GM10248 (cell line): ENCODE measurements around the gene NUP98.
"Not testable (repeated sequence)": the region's sequence is repeated elsewhere in the genome, so short reads cannot be mapped to it uniquely, and the experiment has no call there.

Source experiments
- CTCF ChIA-PET: fragments of 300-600 bp; sonication (Branson Sonifier 250); formaldehyde crosslinking; extraction: SDS; loops from one replicate; lab custom pipeline; 2021; ENCODE audit warnings: antibody characterized with exemption; lab: Yijun Ruan, JAX
- POLR2A ChIA-PET: fragments of 350-650 bp; sonication (Branson Sonifier 250); formaldehyde crosslinking; extraction: SDS; loops from one replicate; lab custom pipeline; 2020; ENCODE audit warnings: antibody characterized with exemption; lab: Yijun Ruan, JAX
- DNase-seq: peaks from one replicate; pipeline ENCODE4 v3.0.0; 2012; ENCODE audit errors: extremely low spot score
- TF ChIP-seq, protein P1 (sequence below): IDR thresholded peaks from 2 replicates; pipeline ENCODE4 v1.5.1; 2012; ENCODE audit warnings: mild to moderate bottlenecking, low read depth; ENCODE audit errors: extremely low read depth, missing control alignments, control extremely low read depth

The NUP98 gene

DNA sequence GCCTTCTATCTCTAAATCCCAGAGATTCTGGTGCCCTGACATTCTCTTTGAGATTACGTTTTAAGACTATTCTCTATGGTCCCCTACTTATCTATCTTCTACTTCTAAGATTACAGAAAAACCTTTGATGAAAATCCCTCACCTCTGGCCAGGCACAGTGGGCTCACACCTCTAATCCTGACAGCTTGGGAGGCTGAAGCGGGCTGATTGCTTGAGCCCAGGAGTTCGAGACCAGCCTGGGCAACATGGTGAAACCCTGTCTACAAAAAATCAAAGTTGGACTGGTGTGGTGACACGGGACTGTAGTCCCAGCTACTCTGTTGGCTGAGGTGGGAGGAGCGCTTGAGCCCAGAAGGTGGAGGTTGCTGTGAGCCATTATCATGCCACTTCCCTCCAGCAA lies 14.4 kb downstream of the NUP98 start:
- ChIA-PET CTCF (interaction anchor here (2.2 to 6.7 kb wide), 3 partner anchors 15 to 66 kb away, joined by 6 to 47 read pairs (median 7); partner anchors contain the start of genes NUP98 and PGAP2), POLR2A (no interaction called here)
- TF ChIP-seq, protein P1, sequence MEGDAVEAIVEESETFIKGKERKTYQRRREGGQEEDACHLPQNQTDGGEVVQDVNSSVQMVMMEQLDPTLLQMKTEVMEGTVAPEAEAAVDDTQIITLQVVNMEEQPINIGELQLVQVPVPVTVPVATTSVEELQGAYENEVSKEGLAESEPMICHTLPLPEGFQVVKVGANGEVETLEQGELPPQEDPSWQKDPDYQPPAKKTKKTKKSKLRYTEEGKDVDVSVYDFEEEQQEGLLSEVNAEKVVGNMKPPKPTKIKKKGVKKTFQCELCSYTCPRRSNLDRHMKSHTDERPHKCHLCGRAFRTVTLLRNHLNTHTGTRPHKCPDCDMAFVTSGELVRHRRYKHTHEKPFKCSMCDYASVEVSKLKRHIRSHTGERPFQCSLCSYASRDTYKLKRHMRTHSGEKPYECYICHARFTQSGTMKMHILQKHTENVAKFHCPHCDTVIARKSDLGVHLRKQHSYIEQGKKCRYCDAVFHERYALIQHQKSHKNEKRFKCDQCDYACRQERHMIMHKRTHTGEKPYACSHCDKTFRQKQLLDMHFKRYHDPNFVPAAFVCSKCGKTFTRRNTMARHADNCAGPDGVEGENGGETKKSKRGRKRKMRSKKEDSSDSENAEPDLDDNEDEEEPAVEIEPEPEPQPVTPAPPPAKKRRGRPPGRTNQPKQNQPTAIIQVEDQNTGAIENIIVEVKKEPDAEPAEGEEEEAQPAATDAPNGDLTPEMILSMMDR: no peak
- no peak for DNase-seq

DNA sequence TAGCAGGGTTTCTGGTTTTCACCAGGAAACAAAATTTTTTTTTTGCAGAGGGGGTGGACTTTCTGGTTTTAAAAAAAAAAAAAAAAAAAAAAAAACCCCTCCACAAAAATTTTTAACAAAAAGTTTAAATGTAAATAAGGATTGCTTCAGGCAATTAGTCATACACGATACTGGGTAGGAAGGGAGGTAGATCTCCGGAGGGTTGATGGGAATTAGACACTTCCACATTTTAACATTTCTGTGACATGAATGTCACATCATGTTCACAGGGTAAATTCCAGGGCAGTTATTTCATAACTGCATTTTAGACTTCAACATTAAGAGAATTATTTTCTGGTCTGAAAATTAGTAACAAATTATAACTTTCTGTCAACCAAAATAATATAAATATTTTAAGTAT lies 15.9 kb downstream of the NUP98 start:
- no peak for DNase-seq
- ChIA-PET CTCF (interaction anchor here (2.7 to 6.7 kb wide), 2 partner anchors 16 to 27 kb away, joined by 7 to 47 read pairs; partner anchors contain the start of genes NUP98 and PGAP2), POLR2A (no interaction called here)
- TF ChIP-seq, protein P1: no peak

DNA sequence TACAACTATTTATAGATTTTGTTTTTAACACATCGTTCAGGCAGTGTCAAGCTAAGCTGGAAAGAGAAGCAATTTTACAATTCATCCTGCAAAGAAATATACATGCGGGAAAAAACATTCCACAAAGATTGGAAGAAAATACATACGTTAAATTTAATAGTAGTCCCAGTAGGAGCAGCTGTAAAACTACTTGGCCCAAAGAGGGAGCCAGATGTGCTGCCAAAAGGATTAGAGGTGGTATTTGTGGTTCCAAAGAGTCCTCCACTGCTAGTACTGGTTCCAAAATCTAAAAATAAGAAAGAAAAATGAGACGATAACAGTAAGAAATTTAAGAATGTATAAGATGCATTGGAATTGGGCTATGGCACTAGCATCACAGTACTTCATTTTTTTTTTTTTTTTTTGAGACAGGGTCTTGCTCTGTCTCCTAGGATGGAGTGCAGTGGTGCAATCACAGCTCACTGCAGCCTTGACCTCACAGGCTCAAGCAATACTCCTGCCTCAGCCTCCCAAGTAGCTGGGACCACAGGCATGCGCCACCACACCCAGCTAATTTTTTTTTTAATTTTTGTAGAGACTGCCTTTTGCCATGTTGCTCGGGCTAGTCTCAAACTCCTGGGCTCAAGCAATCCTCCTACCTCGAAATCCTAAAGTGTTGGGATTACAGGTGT lies 21.5 kb downstream of the NUP98 start:
- no peak for DNase-seq
- ChIA-PET POLR2A (no interaction called here), CTCF (interaction anchor here (1.5 kb wide), 1 partner anchor 9 kb away, joined by 5 read pairs; no protein-coding TSS in a partner anchor)
- TF ChIP-seq, protein P1: no peak

DNA sequence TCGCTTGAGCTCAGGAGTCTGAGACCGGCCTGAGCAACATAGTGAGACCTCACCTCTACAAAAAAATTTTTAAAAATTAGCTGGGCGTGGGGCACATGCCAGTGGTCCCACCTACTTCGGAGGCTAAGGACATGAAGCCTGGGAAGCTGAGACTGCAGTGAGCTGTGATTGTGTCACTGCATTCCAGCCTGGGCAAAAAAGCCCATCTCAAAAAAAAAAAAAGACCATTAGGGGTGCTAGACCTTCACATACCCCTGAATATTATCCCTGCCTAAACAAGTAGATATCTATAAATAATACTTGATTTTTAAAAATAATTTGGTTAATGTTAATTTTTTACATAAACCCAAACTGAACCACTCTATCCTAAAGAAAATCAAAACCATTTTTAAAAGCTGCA lies 24.2 kb downstream of the NUP98 start:
- CTCF ChIA-PET: interaction anchor here (1.5 to 3.7 kb wide), 2 partner anchors 35 to 300 kb away, joined by 6 to 12 read pairs; partner anchors contain the start of gene PGAP2
- TF ChIP-seq, protein P1: no peak
- DNase-seq: no peak
- POLR2A ChIA-PET: interaction anchor here (0.6 to 0.7 kb wide), 2 partner anchors 15 to 62 kb away, joined by 3 to 4 read pairs; no protein-coding TSS in a partner anchor

DNA sequence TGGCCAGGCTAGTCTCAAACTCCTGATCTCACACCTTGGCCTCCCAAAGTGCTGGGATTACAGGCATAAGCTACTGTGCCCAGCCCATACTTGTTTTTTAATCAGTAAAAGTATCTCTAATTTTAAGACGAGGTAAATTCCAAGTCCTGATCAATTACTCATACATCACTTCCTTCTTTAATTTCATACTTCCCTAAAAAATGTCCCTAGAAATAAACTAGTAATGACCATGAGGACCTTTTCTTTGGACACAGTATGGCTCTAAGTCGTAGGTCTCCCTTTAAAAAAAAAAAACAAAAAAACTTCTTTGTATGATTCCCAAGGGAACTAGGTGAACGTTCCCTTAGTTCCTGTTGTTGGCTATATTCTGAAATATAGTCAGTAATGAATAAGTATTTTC lies 29.8 kb downstream of the NUP98 start:
- TF ChIP-seq, protein P1: no peak
- ChIA-PET CTCF (interaction anchor here (1.2 kb wide), 1 partner anchor 88 kb away, joined by 3 read pairs; the partner anchor contains the start of gene STIM1), POLR2A (no interaction called here)
- no peak for DNase-seq

DNA sequence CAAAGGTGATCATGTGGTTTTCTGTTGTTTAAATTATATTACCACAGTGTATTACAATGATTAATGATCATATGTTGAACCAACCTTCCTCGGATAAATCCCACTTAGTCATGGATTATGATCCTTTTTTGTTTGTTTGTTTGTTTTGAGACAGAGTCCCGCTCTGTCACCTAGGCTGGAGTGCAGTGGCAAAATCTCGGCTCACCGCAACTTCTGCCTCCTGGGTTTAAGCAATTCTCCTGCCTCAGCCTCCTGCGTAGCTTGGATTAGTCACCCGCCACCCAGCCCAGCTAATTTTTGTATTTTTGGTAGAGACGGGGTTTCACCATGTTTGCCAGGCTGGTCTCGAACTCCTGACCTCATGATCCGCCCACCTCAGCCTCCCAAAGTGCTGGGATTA lies 30.5 kb downstream of the NUP98 start:
- DNase-seq, POLR2A ChIA-PET: not testable (repeated sequence)
- CTCF ChIA-PET: interaction anchor here (1.6 kb wide), 1 partner anchor 306 kb away, joined by 6 read pairs; no protein-coding TSS in a partner anchor

DNA sequence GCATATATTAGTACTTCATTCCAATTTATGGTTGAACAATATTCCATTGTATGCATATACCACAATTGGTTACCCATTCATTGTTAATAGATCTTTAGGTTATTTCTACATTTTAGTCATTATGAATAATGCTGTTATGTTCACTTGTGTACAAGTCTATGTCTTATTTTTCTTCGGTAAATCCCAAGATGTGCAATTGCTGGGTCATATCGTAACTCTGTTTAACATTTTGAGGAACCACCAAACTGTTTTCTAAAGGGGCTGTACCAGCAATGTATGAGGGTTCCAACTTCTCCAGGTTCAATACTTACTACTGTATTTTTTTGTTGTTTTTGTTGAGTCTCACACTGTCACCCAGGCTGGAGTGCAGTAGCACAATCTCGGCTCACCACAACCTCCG lies 33.1 kb downstream of the NUP98 start:
- TF ChIP-seq, protein P1: no peak
- ChIA-PET POLR2A (no interaction called here), CTCF (no interaction called here)
- no peak for DNase-seq
